ENCODE results near the gene ZNF668.

DNA sequence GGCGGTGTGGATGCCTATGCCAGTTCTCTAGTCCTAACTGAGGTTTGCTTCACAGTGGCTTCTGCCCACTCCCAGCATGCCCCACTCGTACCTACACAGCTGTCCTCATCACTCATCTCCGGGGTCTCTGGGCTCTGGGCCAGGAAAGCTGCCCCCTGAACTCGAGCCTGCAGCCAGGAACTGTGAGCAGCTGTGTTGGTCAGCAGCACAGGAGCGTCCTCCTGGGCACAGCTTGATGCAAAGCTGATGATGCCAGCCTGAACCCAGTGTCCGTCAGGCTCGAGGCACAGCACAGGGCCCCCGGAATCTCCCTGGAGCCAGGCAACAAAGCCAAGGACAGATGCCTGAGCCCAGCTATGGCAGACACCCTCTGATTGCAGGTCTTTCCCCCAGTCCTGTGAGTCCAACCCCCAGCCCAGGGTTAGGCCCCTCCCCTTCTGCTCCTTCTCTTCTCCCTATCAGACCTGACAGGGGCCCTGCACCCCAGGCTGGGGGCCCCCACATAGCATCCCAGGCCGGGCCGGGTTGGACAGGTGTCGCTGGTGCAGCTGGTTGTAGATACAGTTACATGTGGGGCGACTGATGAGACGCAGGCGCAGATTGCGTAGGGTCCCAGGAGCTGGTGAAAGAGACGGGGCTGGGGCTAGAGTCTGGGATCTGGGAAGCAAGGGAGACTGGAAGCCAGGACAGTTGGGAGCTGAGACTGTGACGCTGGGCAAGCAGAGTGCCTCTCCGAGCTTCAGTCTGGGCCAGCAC, 12.0 kb upstream of the ZNF668 start:
- TF ChIP-seq NPAS2 (CRISPR knock-in tag; IDR thresholded peaks at IDR 0.05; ENCODE audit: borderline replicate concordance): no peak
- TF ChIP-seq, protein P1, sequence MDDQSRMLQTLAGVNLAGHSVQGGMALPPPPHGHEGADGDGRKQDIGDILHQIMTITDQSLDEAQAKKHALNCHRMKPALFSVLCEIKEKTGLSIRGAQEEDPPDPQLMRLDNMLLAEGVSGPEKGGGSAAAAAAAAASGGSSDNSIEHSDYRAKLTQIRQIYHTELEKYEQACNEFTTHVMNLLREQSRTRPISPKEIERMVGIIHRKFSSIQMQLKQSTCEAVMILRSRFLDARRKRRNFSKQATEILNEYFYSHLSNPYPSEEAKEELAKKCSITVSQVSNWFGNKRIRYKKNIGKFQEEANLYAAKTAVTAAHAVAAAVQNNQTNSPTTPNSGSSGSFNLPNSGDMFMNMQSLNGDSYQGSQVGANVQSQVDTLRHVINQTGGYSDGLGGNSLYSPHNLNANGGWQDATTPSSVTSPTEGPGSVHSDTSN (IDR thresholded peaks at IDR 0.05): no peak
